IgD-negative memory B cell (primary cell): ENCODE measurements around the gene CLMN. TPM values are rescaled to one million over a fixed set of nuclear protein-coding genes. Genes with fewer than 3 reads are reported as not detected.
A peak's percentile ranks its signal among the peaks of the same experiment; 100 is the strongest.
"Not testable (repeated sequence)": the region's sequence is repeated elsewhere in the genome, so short reads cannot be mapped to it uniquely, and the experiment has no call there.

Experiments used
- H3K27ac Mint-ChIP-seq, 3 donors: one replicate each; pipeline ENCODE4 v1.8.0; 2020 to 2022; ENCODE audit warnings: mild to moderate bottlenecking in 3 of 3, mixed read lengths in 3 of 3, moderate library complexity in 1 of 3
- H3K27me3 Mint-ChIP-seq: one replicate; pipeline ENCODE4 v1.8.0; 2021; ENCODE audit warnings: mixed read lengths
- H3K36me3 Mint-ChIP-seq: one replicate; pipeline ENCODE4 v1.8.0; 2020; ENCODE audit warnings: mild to moderate bottlenecking, mixed read lengths
- H3K4me1 Mint-ChIP-seq, 3 donors: one replicate each; pipeline ENCODE4 v1.8.0; 2020 to 2022; ENCODE audit warnings: mixed read lengths in 3 of 3, mild to moderate bottlenecking in 1 of 3
- H3K4me3 Mint-ChIP-seq, 4 donors: one replicate each; pipeline ENCODE4 v1.8.0; 2020 to 2022; ENCODE audit warnings: mild to moderate bottlenecking in 4 of 4, mixed read lengths in 4 of 4, moderate library complexity in 3 of 4
- H3K9me3 Mint-ChIP-seq, 3 donors: one replicate each; pipeline ENCODE4 v1.8.0; 2020 to 2021; ENCODE audit warnings: mixed read lengths in 3 of 3, mild to moderate bottlenecking in 1 of 3
- polyA plus RNA-seq: library from polyadenylated mRNA; unstranded; fragments of 300-500 nt; fragmentation: Illumina TruSeq; gene quantifications from one replicate; pipeline ENCODE4 v1.2.3, GENCODE V29; 2021

CLMN gene
- polyA plus RNA-seq, 1 donor from 2014 or later: 8.2 TPM

- Mint-ChIP-seq H3K36me3 (peaks cover 10% of the 10 kb centered on the region), H3K27ac (peak overlapping the region in 2 of 3 donors; percentile 58 to 88), H3K9me3 (peaks cover 0 to 7% (median 5%) of the 10 kb centered on the region in 3 donors), H3K4me3 (peak overlapping the region in 1 of 4 donors; percentile 55), H3K27me3 (no peaks in the 10 kb centered on the region), H3K4me1 (peaks cover 63 to 73% (median 69%) of the 10 kb centered on the region in 3 donors)
These were observed 173.5 kb downstream of the CLMN start for GRCh38 chr14:95146079-95146771.

- Mint-ChIP-seq H3K4me3 (peak overlapping the region in 2 of 4 donors; percentile 15 to 66), H3K4me1 (peaks cover 65 to 74% (median 66%) of the 10 kb centered on the region in 3 donors), H3K27ac (peak overlapping the region in 1 of 3 donors; percentile 35), H3K36me3 (peaks cover 10% of the 10 kb centered on the region), H3K27me3 (no peaks in the 10 kb centered on the region), H3K9me3 (peaks cover 0 to 7% (median 5%) of the 10 kb centered on the region in 3 donors)
These were observed 174.9 kb downstream of the CLMN start for GRCh38 chr14:95144849-95145248.

GRCh38 chr14:95143808-95144620 is 175.7 kb downstream of the CLMN start:
- Mint-ChIP-seq H3K27ac (peak overlapping the region in 1 of 3 donors; percentile 64), H3K36me3 (peaks cover 10% of the 10 kb centered on the region), H3K4me3 (peak overlapping the region in 2 of 4 donors; percentile 9 to 13), H3K9me3 (peaks cover 0 to 7% (median 5%) of the 10 kb centered on the region in 3 donors), H3K27me3 (no peaks in the 10 kb centered on the region), H3K4me1 (peaks cover 65 to 80% (median 69%) of the 10 kb centered on the region in 3 donors)

- Mint-ChIP-seq H3K9me3 (peaks cover 0 to 7% (median 5%) of the 10 kb centered on the region in 3 donors), H3K27me3 (no peaks in the 10 kb centered on the region), H3K4me3 (peak overlapping the region in 1 of 4 donors; percentile 41), H3K27ac (no peak overlapping the region), H3K4me1 (peaks cover 54 to 74% (median 62%) of the 10 kb centered on the region in 3 donors), H3K36me3 (peaks cover 10% of the 10 kb centered on the region)
These were observed 177.5 kb downstream of the CLMN start for GRCh38 chr14:95142208-95142607.

- Mint-ChIP-seq H3K9me3 (peaks cover 0 to 7% (median 5%) of the 10 kb centered on the region in 3 donors), H3K27me3 (no peaks in the 10 kb centered on the region), H3K4me3 (no peak overlapping the region), H3K4me1 (peaks cover 53 to 68% (median 62%) of the 10 kb centered on the region in 3 donors), H3K36me3 (peaks cover 8% of the 10 kb centered on the region), H3K27ac (peak overlapping the region in 1 of 3 donors; percentile 23)
These were observed 178.0 kb downstream of the CLMN start for GRCh38 chr14:95141684-95142083.

- H3K27ac Mint-ChIP-seq: peak overlapping the region in 2 of 3 donors; percentile 1 to 83
- peaks cover 45 to 63% (median 59%) of the 10 kb centered on the region in 3 donors for H3K4me1 Mint-ChIP-seq
- H3K4me3 Mint-ChIP-seq: peak overlapping the region in 1 of 4 donors; percentile 89
- peaks cover 0 to 7% (median 5%) of the 10 kb centered on the region in 3 donors for H3K9me3 Mint-ChIP-seq
- no peaks in the 10 kb centered on the region for H3K27me3 Mint-ChIP-seq
- H3K36me3 Mint-ChIP-seq: no peaks in the 10 kb centered on the region
These were observed 179.4 kb downstream of the CLMN start for GRCh38 chr14:95140060-95140858.

- peaks cover 37 to 61% (median 53%) of the 10 kb centered on the region in 3 donors for H3K4me1 Mint-ChIP-seq
- no peak overlapping the region for H3K27ac Mint-ChIP-seq
- no peak overlapping the region for H3K4me3 Mint-ChIP-seq
- H3K9me3 Mint-ChIP-seq: no peaks in the 10 kb centered on the region
- H3K36me3 Mint-ChIP-seq: no peaks in the 10 kb centered on the region
- no peaks in the 10 kb centered on the region for H3K27me3 Mint-ChIP-seq
These were observed 180.8 kb downstream of the CLMN start for GRCh38 chr14:95138876-95139275.

GRCh38 chr14:95138455-95138854 is 181.3 kb downstream of the CLMN start:
- not testable (repeated sequence) for H3K27ac Mint-ChIP-seq, H3K9me3 Mint-ChIP-seq, H3K36me3 Mint-ChIP-seq, H3K4me3 Mint-ChIP-seq, H3K27me3 Mint-ChIP-seq
- H3K4me1 Mint-ChIP-seq: peaks cover 33 to 57% (median 49%) of the 10 kb centered on the region in 3 donors

GRCh38 chr14:95137804-95138167 is 181.9 kb downstream of the CLMN start:
- Mint-ChIP-seq H3K4me1 (peaks cover 28 to 50% (median 46%) of the 10 kb centered on the region in 3 donors), H3K36me3 (peaks cover 2% of the 10 kb centered on the region), H3K27me3 (no peaks in the 10 kb centered on the region), H3K4me3 (no peak overlapping the region), H3K9me3 (no peaks in the 10 kb centered on the region), H3K27ac (peak overlapping the region in 2 of 3 donors; percentile 37 to 41)

GRCh38 chr14:95137164-95137803 is 182.4 kb downstream of the CLMN start:
- peaks cover 2% of the 10 kb centered on the region for H3K36me3 Mint-ChIP-seq
- peaks cover 25 to 46% (median 43%) of the 10 kb centered on the region in 3 donors for H3K4me1 Mint-ChIP-seq
- peak overlapping the region in 1 of 3 donors; percentile 41 for H3K27ac Mint-ChIP-seq
- H3K9me3 Mint-ChIP-seq: no peaks in the 10 kb centered on the region
- H3K27me3 Mint-ChIP-seq: no peaks in the 10 kb centered on the region
- H3K4me3 Mint-ChIP-seq: no peak overlapping the region

- H3K4me1 Mint-ChIP-seq: peaks cover 21 to 42% (median 40%) of the 10 kb centered on the region in 3 donors
- H3K27me3 Mint-ChIP-seq: no peaks in the 10 kb centered on the region
- no peak overlapping the region for H3K4me3 Mint-ChIP-seq
- peaks cover 2% of the 10 kb centered on the region for H3K36me3 Mint-ChIP-seq
- H3K9me3 Mint-ChIP-seq: no peaks in the 10 kb centered on the region
- H3K27ac Mint-ChIP-seq: no peak overlapping the region
These were observed 183.1 kb downstream of the CLMN start for GRCh38 chr14:95136631-95137030.

GRCh38 chr14:95134304-95134933 is 185.3 kb downstream of the CLMN start:
- H3K9me3 Mint-ChIP-seq: no peaks in the 10 kb centered on the region
- no peaks in the 10 kb centered on the region for H3K27me3 Mint-ChIP-seq
- H3K27ac Mint-ChIP-seq: no peak overlapping the region
- H3K4me1 Mint-ChIP-seq: peaks cover 12 to 26% (median 23%) of the 10 kb centered on the region in 3 donors
- peaks cover 6% of the 10 kb centered on the region for H3K36me3 Mint-ChIP-seq
- H3K4me3 Mint-ChIP-seq: no peak overlapping the region

GRCh38 chr14:95133282-95133681 is 186.4 kb downstream of the CLMN start:
- Mint-ChIP-seq H3K4me1 (peaks cover 6 to 18% (median 15%) of the 10 kb centered on the region in 3 donors), H3K9me3 (no peaks in the 10 kb centered on the region), H3K27ac (no peak overlapping the region), H3K36me3 (peaks cover 9% of the 10 kb centered on the region), H3K4me3 (no peak overlapping the region), H3K27me3 (no peaks in the 10 kb centered on the region)

GRCh38 chr14:95132760-95133159 is 186.9 kb downstream of the CLMN start:
- Mint-ChIP-seq H3K27ac (no peak overlapping the region), H3K36me3 (peaks cover 9% of the 10 kb centered on the region), H3K4me1 (peaks cover 5 to 14% (median 13%) of the 10 kb centered on the region in 3 donors), H3K27me3 (no peaks in the 10 kb centered on the region), H3K4me3 (no peak overlapping the region), H3K9me3 (no peaks in the 10 kb centered on the region)
